Measurements from ENCODE around the gene ZNF486. TPM values are rescaled to one million over a fixed set of nuclear protein-coding genes. Genes with fewer than 3 reads are reported as not detected.
"Not testable (repeated sequence)": the region's sequence is repeated elsewhere in the genome, so short reads cannot be mapped to it uniquely, and the experiment has no call there.

ZNF486 gene
- polyA plus RNA-seq, 3 donors: 18.2 to 24.0 (median 19.7) TPM

- no peak for DNase-seq
Measured at GRCh38 chr19:20197747-20198146, 30.7 kb downstream of the ZNF486 start.

DNA sequence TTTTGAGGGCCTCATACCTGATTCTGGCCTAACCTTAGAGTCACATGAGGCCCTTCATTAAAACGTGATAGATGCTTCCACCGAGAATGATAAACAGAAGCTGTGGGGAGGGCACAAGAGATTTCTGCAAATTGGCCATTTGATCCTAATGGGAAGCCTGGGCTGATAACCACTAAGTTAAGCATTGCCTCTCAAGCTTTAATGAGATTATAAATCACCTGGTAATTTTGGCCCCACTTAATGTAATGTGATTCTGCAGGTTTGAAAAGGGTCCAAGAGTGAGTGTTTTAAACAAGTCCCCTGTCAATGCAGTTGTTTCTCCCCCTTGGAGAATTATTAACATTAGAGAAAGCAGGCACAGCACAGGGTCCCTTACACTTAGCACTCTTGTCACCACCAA lies 42.0 kb downstream of the ZNF486 start:
- peak; percentile 49 for DNase-seq

- DNase-seq: not testable (repeated sequence)
Measured at GRCh38 chr19:20214366-20214765, 47.4 kb downstream of the ZNF486 start.

DNA sequence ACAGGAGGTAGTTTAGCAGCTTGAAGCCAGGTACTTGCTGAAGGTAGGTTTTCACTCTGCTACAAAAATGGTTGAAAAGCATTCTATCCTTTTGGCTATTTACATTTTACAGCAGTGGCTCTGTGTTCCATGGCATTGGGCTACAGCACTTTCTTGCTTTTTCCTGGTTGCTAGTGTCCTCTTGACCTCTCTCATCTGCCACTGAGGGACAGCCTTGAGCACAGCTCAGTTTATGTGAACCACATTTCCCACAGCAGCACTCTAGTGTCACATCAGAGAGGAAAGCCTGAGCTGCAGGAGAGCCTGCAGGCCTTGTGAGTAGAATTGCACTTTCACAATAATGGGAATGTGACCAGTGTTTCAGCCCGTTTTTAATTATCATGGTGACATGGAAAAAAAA lies 54.6 kb downstream of the ZNF486 start:
- not testable (repeated sequence) for DNase-seq

DNA sequence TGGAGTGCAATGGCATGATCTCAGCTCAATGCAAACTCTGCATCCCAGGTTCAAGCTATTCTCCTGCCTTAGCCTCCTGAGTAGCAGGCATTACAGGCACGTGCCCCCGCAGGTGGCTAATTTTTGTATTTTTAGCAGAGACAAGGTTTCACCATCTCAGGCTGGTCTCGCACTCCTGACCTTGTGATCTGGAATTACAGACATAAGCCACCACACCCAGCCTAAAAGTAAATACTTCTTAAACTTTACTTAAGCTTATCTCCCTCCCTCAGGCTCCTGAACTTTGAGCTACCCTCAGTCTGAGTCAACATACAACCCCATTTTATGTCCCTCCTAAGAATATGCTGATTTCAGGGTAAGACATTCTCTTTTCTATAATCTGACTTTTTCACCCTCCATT lies 66.1 kb downstream of the ZNF486 start:
- DNase-seq: no peak

DNA sequence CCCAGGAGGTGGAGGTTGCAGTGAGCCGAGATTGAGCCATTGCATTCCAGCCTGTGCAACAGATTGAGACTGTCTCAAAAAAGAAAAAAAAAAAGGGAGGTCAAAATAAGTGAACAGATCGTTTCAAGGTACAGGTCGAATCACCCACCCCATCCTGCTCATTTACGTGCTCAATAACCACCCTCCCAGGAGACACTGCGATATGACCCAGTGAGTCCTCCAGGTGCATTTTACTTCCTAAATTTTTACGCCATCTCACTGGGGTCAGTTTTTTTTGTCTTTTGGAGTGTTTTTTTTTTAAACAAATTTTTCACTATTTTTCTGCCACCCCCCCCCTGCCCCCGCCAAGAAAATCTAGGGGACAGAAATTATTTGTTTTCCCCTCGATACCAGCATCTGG lies 68.1 kb downstream of the ZNF486 start:
- no peak for DNase-seq

- peak; percentile 91 for DNase-seq
Measured at GRCh38 chr19:20237773-20238623, 71.0 kb downstream of the ZNF486 start.

DNA sequence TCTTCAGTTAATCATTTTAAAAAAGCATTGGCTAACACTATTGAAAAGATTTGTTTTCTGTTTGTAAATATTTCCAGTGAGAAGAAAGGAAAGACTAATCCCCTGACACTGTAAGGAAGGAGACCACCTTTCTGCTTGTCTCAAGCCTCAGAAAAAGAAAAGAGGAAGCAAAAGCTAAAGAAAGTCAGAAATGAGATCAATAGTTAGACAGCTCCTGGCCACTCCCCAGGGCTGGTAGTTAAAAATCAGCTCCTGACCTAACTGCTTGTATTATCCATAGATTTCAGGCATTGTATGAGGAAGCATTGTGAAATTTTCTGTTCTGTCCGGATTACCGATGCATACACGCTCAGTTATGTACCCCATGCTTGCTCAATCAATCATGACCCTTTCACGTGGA lies 76.6 kb downstream of the ZNF486 start:
- DNase-seq: no peak

GRCh38 chr19:20244356-20244755 lies 77.3 kb downstream of the ZNF486 start:
- DNase-seq: no peak

DNA sequence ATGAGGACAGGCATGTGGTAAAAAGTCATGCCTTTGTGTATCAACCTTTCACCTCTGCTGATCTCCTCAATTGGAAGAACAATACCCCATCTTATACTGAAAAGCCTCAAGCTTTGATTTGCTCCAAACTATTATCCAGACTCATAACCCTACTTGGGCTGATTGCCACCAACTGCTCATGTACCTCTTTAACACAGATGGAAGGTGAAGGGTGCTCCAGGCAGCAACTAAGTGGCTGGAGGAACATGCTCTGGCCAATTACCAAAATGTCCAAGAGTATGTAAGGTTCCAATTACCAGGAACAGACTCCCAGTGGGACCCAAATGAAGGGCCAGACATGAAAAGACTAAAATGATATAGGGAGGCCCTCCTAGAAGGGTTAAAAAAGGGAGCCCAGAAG lies 78.3 kb downstream of the ZNF486 start:
- DNase-seq: no peak

DNA sequence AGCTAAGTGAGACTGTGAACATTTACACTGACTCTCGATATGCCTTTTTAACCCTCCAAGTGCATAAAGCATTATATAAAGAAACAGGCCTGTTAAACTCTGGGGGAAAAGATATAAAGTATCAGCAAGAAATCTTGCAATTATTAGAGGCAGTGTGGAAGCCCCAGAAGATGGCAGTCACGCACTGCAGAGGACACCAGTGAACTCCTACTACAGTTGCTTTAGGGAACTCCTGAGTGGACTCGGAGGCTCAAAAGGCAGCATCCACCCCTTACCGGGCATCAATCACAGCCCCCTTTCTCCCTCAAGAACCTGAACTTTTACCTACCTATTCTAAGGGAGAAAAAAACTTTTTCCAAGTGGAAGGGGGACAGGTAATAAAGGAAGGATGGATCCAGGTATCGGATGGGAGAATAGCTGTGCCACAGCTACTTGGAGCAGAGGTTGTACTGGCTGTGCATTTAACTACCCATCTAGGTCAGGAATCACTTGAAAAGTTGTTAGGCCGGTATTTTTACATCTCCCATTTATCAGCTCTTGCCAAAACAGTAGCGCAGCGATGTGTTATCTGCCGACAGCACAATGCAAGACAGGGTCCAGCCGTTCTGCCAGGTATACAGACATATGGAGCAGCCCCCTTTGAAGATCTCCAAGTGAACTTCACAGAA lies 80.1 kb downstream of the ZNF486 start:
- DNase-seq: peak; percentile 48

DNA sequence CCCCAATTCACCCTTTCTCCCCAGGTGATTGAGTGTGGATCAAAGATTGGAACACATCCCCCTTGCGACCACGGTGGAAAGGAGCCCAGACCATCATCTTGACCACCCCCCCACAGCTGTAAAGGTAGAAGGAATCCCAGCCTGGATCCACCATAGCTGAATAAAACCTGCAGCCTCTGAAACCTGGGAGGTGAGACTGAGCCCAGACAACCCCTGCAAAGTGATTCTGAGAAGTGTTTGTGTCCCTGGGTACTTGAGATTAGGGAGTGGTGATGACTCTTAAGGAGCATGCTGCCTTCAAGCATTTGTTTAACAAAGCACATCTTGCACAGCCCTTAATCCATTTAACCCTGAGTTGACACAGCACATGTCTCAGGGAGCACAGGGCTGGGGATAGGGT lies 81.2 kb downstream of the ZNF486 start:
- not testable (repeated sequence) for DNase-seq

Other genes with a start within 250 kb of the ZNF486 start
- 10 to 100 TPM; 11.8 to 20.8 (median 19.4) TPM for gene ZNF682, start 127.7 kb upstream of the ZNF486 start, polyA plus RNA-seq (ENCODE audit: insufficient read length in 3 of 3)
- 10 to 100 TPM; 11.2 to 21.8 (median 17.9) TPM for gene ZNF90, start 89.2 kb upstream of the ZNF486 start, polyA plus RNA-seq (ENCODE audit: insufficient read length in 3 of 3)

Measured in renal pelvis (tissue), 4 donors.